ENCODE measurements around the gene PRKCSH.
"Not testable (repeated sequence)": the region's sequence is repeated elsewhere in the genome, so short reads cannot be mapped to it uniquely, and the experiment has no call there.

The PRKCSH gene

DNA sequence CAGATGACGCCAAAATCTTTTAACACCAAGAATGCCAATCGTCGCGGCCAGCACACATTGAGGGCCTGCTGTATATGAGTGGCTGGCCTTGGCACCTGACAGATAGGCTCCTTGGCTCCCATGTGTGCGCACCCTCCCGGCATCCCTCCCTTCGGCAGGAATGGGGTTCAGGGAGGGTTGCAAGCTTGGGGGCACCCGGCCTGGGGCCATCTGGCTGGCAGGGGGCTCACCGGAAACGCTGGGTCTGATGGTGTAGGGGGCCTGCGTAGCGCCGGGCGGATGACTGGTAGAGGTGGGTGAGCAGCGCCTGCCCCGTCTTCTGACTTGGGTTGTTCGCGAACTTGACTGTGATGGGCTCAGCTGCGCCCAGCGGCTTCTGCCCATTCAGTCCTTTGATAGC, 22.4 kb downstream of the PRKCSH start:
- H4K20me1 ChIP-seq (ENCODE audit: insufficient read depth, low read length, poor library complexity, severe bottlenecking) = no peaks in the 10 kb centered on the region
- no peak overlapping the region for H3K4me3 ChIP-seq (ENCODE audit: low read length, poor library complexity, severe bottlenecking)
- H2AFZ ChIP-seq (ENCODE audit: low read length) = no peak overlapping the region
- no peak overlapping the region for H3K9ac ChIP-seq (ENCODE audit: low read depth, low read length, poor library complexity, severe bottlenecking)
- no peak overlapping the region for H3K4me2 ChIP-seq (ENCODE audit: low read depth, low read length, poor library complexity, severe bottlenecking)
- no peak for TF ChIP-seq EZH2phosphoT487 (IDR thresholded peaks at IDR 0.05; ENCODE audit: borderline replicate concordance)
- TF ChIP-seq, protein P1, sequence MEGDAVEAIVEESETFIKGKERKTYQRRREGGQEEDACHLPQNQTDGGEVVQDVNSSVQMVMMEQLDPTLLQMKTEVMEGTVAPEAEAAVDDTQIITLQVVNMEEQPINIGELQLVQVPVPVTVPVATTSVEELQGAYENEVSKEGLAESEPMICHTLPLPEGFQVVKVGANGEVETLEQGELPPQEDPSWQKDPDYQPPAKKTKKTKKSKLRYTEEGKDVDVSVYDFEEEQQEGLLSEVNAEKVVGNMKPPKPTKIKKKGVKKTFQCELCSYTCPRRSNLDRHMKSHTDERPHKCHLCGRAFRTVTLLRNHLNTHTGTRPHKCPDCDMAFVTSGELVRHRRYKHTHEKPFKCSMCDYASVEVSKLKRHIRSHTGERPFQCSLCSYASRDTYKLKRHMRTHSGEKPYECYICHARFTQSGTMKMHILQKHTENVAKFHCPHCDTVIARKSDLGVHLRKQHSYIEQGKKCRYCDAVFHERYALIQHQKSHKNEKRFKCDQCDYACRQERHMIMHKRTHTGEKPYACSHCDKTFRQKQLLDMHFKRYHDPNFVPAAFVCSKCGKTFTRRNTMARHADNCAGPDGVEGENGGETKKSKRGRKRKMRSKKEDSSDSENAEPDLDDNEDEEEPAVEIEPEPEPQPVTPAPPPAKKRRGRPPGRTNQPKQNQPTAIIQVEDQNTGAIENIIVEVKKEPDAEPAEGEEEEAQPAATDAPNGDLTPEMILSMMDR (conservative IDR thresholded peaks at IDR 0.05; ENCODE audit: low read length) = no peak
- H3K9me2 ChIP-seq (replicated peaks; ENCODE audit: low read depth, low read length) = no peaks in the 10 kb centered on the region
- H3K27me3 ChIP-seq (ENCODE audit: insufficient read depth, low read length, poor library complexity, severe bottlenecking) = no peaks in the 10 kb centered on the region
- H3K79me2 ChIP-seq (ENCODE audit: insufficient read depth, low read length) = no peaks in the 10 kb centered on the region
- no peaks in the 10 kb centered on the region for H3K9me3 ChIP-seq (ENCODE audit: insufficient read depth, low read depth, low read length)
- H3K4me1 ChIP-seq (ENCODE audit: insufficient read depth, low read length, poor library complexity, severe bottlenecking) = no peaks in the 10 kb centered on the region
- H3K36me3 ChIP-seq (ENCODE audit: insufficient read depth, low read length) = no peaks in the 10 kb centered on the region
- no peaks in the 10 kb centered on the region for H3F3A ChIP-seq (ENCODE audit: low read depth)

GRCh38 chr19:11458236-11458900, 22.9 kb downstream of the PRKCSH start:
- Histone ChIP-seq H4K20me1 (ENCODE audit: insufficient read depth, low read length, poor library complexity, severe bottlenecking) (no peaks in the 10 kb centered on the region), H2AFZ (ENCODE audit: low read length) (no peak overlapping the region), H3K9me2 (replicated peaks; ENCODE audit: low read depth, low read length) (no peaks in the 10 kb centered on the region), H3K79me2 (ENCODE audit: insufficient read depth, low read length) (no peaks in the 10 kb centered on the region), H3K9ac (ENCODE audit: low read depth, low read length, poor library complexity, severe bottlenecking) (no peak overlapping the region), H3K36me3 (ENCODE audit: insufficient read depth, low read length) (no peaks in the 10 kb centered on the region), H3K27me3 (ENCODE audit: insufficient read depth, low read length, poor library complexity, severe bottlenecking) (no peaks in the 10 kb centered on the region), H3K9me3 (ENCODE audit: insufficient read depth, low read depth, low read length) (no peaks in the 10 kb centered on the region), H3K4me3 (ENCODE audit: low read length, poor library complexity, severe bottlenecking) (no peak overlapping the region), H3K4me2 (ENCODE audit: low read depth, low read length, poor library complexity, severe bottlenecking) (no peak overlapping the region), H3F3A (ENCODE audit: low read depth) (no peaks in the 10 kb centered on the region), H3K4me1 (ENCODE audit: insufficient read depth, low read length, poor library complexity, severe bottlenecking) (no peaks in the 10 kb centered on the region)
- no peak for TF ChIP-seq EZH2phosphoT487 (IDR thresholded peaks at IDR 0.05; ENCODE audit: borderline replicate concordance)

DNA sequence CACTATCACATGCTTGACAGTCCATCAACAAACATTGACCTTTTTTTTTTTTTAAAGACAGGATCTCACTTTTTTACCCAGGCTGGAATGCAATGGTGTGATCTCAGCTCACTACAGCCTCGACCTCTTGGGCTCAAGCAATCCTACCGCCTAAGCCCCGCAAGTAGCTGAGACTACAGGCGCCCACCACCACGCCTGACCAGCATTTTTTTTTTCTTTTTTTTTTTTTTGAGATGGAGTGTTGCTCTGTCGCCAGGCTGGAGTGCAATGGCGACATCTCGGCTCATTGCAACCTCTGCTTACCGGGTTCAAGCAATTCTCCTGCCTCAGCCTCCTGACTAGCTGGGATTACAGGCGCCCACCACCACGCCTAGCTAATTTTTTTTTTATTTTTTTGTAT, 23.5 kb downstream of the PRKCSH start:
- H3K4me3 ChIP-seq (ENCODE audit: low read length, poor library complexity, severe bottlenecking); H3K79me2 ChIP-seq (ENCODE audit: insufficient read depth, low read length); H3K9me3 ChIP-seq (ENCODE audit: insufficient read depth, low read depth, low read length); H3K4me1 ChIP-seq (ENCODE audit: insufficient read depth, low read length, poor library complexity, severe bottlenecking); H4K20me1 ChIP-seq (ENCODE audit: insufficient read depth, low read length, poor library complexity, severe bottlenecking); H3K9me2 ChIP-seq (replicated peaks; ENCODE audit: low read depth, low read length); H3F3A ChIP-seq (ENCODE audit: low read depth); H3K9ac ChIP-seq (ENCODE audit: low read depth, low read length, poor library complexity, severe bottlenecking); H3K36me3 ChIP-seq (ENCODE audit: insufficient read depth, low read length); H3K4me2 ChIP-seq (ENCODE audit: low read depth, low read length, poor library complexity, severe bottlenecking); H2AFZ ChIP-seq (ENCODE audit: low read length); H3K27me3 ChIP-seq (ENCODE audit: insufficient read depth, low read length, poor library complexity, severe bottlenecking): not testable (repeated sequence)

GRCh38 chr19:11460207-11460606, 24.8 kb downstream of the PRKCSH start:
- H3K9ac ChIP-seq (ENCODE audit: low read depth, low read length, poor library complexity, severe bottlenecking) = no peak overlapping the region
- no peak overlapping the region for H2AFZ ChIP-seq (ENCODE audit: low read length)
- no peaks in the 10 kb centered on the region for H4K20me1 ChIP-seq (ENCODE audit: insufficient read depth, low read length, poor library complexity, severe bottlenecking)
- H3K27me3 ChIP-seq (ENCODE audit: insufficient read depth, low read length, poor library complexity, severe bottlenecking) = no peaks in the 10 kb centered on the region
- H3K36me3 ChIP-seq (ENCODE audit: insufficient read depth, low read length) = no peaks in the 10 kb centered on the region
- no peak overlapping the region for H3K4me2 ChIP-seq (ENCODE audit: low read depth, low read length, poor library complexity, severe bottlenecking)
- no peaks in the 10 kb centered on the region for H3K4me1 ChIP-seq (ENCODE audit: insufficient read depth, low read length, poor library complexity, severe bottlenecking)
- no peaks in the 10 kb centered on the region for H3K9me2 ChIP-seq (replicated peaks; ENCODE audit: low read depth, low read length)
- H3K9me3 ChIP-seq (ENCODE audit: insufficient read depth, low read depth, low read length) = no peaks in the 10 kb centered on the region
- no peak overlapping the region for H3K4me3 ChIP-seq (ENCODE audit: low read length, poor library complexity, severe bottlenecking)
- no peaks in the 10 kb centered on the region for H3F3A ChIP-seq (ENCODE audit: low read depth)
- H3K79me2 ChIP-seq (ENCODE audit: insufficient read depth, low read length) = no peaks in the 10 kb centered on the region
- no peak for TF ChIP-seq EZH2phosphoT487 (IDR thresholded peaks at IDR 0.05; ENCODE audit: borderline replicate concordance)
- TF ChIP-seq, protein P1 (conservative IDR thresholded peaks at IDR 0.05; ENCODE audit: low read length) = peak; percentile 53

Measured in Loucy (cell line).